Measurements from ENCODE around the gene PPP2R5C.

DNA sequence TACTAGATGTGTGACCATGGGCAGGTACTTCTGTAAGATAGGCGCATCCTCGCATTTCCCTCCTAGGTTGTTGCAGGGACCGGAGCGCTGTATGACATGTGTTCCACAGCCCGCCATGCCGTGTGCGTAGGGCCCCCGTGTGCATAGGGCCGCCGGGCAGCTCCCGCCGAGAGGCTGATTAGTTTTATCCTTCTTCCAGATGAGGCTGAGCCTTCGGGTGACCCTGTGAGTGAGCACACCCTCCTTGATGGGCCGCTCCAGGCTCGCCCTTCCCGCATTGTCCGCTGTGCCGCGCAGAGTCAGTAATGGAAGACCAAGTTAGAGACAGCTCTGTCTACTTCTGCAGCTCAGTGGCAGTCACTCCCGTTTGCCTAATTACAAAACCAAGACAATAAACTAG lies 130.0 kb downstream of the PPP2R5C start:
- TF ChIP-seq POLR2A (IDR thresholded peaks at IDR 0.05): no peak
- TF ChIP-seq, protein P1, sequence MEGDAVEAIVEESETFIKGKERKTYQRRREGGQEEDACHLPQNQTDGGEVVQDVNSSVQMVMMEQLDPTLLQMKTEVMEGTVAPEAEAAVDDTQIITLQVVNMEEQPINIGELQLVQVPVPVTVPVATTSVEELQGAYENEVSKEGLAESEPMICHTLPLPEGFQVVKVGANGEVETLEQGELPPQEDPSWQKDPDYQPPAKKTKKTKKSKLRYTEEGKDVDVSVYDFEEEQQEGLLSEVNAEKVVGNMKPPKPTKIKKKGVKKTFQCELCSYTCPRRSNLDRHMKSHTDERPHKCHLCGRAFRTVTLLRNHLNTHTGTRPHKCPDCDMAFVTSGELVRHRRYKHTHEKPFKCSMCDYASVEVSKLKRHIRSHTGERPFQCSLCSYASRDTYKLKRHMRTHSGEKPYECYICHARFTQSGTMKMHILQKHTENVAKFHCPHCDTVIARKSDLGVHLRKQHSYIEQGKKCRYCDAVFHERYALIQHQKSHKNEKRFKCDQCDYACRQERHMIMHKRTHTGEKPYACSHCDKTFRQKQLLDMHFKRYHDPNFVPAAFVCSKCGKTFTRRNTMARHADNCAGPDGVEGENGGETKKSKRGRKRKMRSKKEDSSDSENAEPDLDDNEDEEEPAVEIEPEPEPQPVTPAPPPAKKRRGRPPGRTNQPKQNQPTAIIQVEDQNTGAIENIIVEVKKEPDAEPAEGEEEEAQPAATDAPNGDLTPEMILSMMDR (IDR thresholded peaks at IDR 0.05): no peak
